ENCODE measurements around the gene TAF6L.
"Not testable (repeated sequence)": the region's sequence is repeated elsewhere in the genome, so short reads cannot be mapped to it uniquely, and the experiment has no call there.

TAF6L gene

DNA sequence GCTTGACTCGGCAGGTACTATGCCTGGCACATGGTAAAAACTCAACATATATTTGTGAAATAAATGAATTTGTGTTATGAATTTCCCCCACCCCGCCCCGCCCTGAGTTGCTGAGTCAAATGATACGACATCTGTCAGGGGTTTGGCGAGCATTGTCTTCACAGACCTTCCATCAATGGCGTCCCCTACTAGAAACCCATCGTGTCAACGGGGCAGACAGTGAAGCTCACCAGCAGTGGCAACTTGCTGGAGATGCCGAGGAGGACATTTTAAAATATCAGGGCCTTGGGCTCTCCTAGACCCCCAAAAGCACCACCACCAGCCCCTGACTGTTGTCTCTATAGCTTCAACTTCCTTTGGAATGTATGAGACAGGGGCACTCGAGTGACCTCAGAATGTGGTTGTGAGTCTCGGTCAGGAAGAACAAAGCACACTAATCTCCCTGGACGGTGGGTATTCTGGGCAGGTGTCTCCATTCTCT lies 34.8 kb downstream of the TAF6L start:
- no peak for DNase-seq

DNA sequence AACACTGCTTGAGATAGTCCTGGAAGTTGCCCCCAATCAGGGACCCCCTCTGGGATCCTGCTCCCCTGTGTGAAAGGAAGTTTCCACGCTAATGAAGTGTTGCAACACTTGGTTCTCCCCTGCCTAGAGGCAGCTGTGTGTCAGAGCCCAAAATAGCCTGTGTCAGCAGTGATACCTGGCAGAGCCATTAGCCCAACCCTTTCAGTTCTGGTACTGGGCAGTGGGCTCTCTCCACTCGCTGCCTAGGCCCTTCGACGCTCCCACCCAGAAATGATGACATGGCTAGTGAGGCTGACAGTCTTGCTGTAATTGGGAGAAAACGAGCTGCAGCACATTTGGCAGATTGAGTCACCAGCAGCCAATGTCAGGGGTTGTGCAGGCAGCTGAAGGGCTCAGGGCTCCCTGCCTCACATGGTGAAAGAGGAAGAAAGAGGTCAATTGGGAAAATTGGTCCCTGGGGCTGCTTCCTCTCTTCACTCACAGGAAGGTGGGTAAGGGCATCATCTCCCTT lies 35.5 kb downstream of the TAF6L start:
- DNase-seq, result peak; percentile 17

DNA sequence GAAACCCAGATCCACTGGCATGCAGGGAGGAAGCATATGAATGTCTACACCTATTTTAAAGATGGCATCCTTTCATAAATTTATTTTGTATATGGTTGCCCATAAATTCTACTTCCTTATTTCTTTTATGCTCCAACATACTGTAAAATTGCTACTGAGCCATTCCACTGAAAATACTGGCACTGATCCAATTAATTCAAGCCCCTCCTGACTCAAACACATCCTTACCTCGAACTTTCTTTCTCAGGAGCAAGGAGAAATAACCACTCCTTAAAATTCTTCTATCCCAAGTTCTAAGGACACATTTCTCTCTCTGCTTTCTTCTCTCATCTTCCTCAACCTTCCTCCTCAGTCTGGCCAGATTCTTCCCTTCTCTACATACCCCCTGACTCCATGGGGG lies 39.6 kb downstream of the TAF6L start:
- DNase-seq, result no peak

DNA sequence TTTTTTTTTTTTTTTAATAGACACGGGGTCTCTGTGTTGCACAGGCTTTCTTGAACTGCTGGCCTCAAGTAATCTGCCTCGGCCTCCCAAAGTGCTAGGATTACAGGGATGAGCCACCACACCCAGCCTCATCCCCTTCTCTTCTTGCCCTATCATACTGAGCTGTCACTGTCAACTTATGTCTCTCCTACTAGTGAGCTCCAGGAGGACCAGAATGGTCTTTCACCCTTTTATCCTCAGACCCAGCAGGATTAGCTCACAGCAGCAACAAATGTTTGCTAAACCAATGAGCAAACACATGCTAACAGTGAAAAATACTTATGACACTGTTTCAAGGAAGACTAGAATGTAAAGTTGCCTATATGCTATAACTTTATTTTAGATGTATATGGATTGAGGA lies 40.5 kb downstream of the TAF6L start:
- no peak for DNase-seq

DNA sequence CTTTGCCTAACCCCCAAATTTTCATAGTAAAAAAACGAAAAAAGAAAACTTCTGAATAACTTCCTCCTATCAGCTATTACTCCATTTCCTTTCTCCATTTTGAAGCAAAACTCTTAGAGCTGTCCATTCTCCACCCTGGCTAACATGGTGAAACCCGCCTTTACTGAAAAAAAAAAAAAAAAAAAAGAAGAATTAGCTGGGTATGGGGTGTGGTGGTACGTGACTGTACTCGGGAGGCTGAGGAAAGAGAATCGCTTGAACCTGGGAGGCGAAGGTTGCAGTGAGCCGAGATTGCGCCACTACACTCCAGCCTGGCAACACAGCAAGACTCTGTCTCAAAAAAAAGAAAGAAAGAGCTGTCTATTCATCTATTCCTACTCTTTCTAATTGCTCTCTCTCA lies 45.4 kb downstream of the TAF6L start:
- DNase-seq, result no peak

DNA sequence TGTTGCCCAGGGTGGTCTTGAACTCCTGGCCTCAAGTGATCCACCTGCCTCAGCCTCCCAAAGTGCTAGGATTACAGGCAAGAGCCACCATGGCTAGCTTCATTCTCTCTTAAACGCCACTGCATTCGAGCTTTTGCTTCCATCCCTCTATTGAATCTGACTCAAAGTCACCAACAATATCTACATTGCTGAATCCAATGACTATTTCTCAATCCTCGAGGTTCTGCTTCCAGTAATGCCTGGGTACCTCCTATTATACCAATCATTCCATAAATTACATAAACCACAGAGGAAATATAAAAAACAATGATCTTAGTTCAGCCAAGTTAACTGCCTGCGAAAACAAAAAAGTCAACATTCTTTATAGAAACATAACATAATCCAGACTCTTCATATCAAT lies 45.9 kb downstream of the TAF6L start:
- DNase-seq, result no peak

DNA sequence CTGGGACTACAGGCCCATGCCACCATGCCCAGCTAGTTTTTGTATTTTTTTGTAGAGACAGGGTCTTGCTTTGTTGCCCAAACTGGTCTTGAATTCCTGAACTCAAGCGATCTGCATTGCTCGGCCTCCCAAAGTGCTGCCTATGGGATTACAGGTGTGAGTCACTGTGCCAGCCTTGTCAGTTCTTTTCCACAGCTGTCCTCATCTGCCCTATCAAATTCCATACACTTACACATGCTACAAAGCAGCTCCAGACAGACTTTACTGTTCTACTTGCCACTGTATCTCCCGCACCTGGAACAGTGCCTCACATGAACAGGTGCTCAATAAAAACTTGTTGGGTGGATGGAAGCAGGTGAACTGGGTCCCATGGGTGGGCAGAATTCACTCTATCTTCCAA lies 52.5 kb downstream of the TAF6L start:
- no peak for DNase-seq

DNA sequence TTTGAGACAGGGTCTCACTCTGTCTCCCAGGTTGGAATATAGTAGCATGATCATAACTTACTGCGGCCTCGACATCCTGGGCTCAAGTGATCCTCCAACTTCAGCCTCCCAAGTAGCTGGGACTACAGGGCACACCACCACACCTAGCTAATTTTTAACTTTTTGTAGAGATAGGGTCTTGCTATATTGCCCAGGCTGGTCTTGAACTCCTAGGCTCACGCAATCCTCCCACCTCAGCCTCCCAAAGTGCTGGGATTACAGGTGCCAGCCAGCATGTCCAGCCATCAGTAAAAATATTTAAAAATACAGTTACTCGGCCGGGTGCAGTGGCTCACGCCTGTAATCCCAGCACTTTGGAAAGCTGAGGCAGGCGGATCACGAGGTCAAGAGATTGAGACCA lies 56.9 kb downstream of the TAF6L start:
- not testable (repeated sequence) for DNase-seq

DNA sequence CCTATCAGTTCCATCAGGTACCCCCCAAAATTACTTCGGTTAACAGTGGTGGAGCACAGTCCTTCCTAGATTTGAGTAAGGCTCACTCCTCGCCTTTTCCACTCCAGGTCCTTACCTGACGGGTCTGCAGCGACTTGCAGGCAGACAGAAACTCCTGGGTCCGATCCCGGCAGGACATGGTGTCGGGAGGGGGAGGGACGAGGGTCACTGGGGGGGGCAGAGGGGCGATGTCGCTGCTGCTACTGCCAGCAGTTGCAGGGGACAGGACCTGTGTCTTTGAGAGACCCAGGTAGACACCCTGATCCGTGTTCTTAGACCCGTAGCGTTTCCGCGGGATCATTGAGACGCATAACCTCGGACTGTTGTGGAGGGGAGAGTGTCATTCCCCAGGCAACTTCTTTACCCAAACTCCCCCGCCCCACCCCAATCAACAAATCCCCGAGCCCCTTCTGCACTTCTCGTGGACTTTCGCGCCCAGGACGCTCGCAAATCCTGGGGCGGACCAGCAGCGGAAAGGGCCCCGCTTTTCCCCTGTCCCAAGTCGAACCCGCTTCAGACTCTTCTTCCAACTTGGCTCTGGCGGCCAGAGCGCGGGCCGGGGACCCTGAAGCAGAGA lies 59.8 kb downstream of the TAF6L start:
- DNase-seq, result no peak

DNA sequence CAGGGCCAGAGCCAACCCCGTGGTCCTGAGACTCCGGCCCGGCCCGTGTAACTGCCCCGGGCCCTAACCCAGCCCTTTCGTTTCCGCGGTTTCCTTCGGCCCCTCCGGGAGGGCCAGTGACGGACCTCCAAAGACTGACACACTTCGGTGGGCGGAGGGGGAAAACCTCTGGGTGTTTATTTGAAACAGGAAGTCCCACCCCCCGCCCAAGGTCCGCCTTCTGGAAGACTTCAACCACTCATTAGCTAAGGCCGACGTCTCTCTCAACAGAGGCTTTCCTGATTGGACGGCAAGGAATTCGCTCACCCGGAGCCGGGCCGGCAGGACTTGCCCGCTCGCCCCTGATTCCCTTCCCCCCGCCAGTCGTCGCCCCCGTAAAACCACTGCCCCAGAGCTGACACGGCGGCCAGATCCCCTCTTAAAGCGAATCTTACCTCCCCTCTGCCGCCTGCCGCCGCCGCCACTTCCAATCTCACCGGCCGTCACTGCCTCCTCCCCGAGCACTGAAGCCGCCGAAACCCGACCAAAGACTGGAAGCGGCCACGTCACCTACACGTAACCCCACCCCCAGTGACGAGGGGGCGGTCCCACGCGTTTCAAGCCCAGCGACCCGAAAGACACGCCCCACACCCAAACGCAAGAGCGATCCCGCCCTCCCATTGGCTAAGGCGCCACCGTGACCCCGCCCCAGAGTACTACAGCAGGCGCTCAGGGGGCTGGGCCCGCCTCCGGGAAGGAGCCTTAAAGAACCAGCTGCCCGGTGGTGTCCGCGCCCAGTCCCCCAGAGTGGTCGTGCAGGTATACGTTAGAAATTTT lies 60.5 kb downstream of the TAF6L start, which contains the start of gene STX5:
Gene STX5 (minus strand): TSS at position 532 of the 816 bp plus-strand sequence. CDS start 808 bp downstream, outside the sequence.
- DNase-seq, result peak; percentile 94

DNA sequence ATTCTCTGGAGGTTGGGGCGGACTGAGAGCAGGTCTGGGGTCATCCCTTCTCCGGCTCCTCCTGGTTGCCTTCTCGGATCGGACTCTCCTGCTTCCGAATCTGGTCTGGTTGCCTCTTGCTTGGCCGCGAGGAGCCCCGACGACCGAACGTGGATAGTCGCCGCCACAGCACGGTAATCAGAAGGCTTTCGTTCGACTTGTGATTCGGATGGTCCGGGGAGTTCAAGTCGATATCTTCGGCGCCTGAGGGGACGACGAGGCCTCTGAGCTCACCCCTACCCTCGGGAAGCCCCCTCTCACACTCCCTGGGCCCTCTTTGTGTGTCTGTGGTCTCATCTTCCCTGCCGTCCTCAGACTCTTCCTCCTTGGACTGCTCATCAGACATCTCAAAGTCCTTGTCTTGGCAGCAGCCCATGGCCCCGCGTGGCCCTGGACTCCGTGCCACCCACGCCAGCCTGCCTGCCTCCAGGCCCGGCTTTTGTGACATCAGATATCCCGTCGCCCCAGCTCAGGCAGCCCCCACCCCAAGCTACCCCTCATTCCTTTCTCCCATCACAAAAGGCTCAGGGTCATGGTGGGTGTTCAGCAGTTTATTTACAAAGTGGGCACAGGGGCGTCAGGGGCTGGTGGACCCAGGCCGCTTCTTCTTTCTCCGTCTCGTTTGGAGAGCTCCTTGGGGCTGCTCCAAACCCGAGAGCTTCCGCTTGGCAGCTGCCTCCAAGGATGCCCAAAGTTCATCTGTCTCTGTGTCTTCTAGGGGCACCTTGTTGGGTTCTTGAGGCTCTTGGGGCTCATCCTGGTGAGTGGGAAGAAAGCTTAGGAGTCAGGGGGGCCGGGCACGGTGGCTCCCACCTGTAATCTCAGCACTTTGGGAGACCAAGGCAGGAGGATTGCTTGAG lies 61.4 kb downstream of the TAF6L start, which contains the start of gene TEX54:
Gene TEX54 (minus strand): TSS at position 506 of the 899 bp plus-strand sequence.
- DNase-seq, result no peak

DNA sequence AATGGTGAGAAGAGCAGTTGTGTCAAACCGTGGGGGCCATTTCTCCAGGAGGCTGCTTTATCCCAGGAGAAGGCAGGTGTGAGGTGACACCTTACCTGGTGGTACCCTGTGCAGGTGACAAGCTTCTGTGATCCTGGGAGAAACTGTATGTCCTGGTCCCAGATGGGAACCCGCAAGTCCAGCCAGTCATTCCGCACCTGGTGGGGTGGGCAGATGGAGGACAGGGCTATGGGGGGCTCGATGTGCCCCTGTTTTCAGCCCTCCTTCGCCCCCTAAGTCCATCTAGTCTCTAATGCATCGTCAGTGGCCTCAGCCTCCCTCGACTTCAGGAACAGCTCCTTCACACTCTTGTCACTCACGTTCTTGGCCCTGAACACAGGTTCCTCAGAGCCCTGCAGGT lies 64.1 kb downstream of the TAF6L start:
- no peak for DNase-seq
